Measurements from ENCODE around the gene RCAN1. TPM values are rescaled to one million over a fixed set of nuclear protein-coding genes. Genes with fewer than 3 reads are reported as not detected.
A peak's percentile ranks its signal among the peaks of the same experiment; 100 is the strongest.

Gene RCAN1
- total and polyA plus RNA-seq, 2 of the 13 experiments (the other 11 are each of a cell fraction or from before 2014, with no cell fraction given) = 9.4 to 34.1 TPM

DNA sequence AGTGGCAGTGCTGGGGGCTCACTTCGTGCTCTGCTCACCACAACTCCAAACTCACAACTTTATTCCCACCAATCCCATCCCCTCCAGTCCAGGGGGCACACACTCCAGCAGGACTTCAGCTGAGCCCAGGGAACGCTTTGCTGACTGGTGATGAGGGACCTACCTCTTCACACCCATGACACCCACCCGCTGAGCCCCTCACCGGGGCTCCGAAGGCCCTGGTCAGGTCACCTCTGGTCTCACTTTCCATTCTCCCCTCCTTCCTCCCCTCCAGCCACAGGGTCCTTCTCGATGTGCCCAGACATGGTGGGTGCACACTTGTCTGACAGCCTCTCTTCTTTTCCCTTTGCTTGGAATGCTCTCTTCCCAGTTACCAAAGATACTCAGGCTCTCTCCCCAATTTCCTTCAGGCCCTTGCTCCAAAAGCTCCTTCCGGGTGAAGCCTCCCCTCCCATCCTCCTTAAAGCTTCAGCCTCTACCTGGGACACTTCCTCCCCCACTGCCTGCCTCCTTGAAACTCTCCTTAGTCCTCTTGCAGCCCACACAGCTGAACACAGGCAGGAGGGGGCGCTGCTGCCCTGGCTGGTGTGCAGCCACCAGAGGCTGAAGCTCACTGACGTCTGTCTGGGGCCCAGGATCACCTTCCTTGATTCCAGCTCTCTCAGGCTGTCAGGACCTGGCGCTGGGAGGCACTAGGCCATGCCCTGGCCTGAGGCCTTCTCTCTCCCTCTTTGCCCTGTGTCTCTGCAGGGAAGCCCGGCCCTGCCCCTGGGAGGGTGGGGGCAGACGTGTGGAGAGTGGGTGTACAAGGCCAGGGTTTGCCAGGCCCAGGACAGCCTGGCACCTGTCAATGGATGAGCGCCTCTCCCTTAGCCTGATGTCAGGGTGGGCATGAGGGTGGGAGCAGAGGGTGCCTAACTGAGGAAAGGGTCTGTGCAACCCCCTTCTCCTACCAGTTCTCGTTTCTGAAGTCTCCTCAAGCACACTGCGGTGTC is 104.5 kb downstream of the RCAN1 start (continued):
- TF ChIP-seq, protein P1, sequence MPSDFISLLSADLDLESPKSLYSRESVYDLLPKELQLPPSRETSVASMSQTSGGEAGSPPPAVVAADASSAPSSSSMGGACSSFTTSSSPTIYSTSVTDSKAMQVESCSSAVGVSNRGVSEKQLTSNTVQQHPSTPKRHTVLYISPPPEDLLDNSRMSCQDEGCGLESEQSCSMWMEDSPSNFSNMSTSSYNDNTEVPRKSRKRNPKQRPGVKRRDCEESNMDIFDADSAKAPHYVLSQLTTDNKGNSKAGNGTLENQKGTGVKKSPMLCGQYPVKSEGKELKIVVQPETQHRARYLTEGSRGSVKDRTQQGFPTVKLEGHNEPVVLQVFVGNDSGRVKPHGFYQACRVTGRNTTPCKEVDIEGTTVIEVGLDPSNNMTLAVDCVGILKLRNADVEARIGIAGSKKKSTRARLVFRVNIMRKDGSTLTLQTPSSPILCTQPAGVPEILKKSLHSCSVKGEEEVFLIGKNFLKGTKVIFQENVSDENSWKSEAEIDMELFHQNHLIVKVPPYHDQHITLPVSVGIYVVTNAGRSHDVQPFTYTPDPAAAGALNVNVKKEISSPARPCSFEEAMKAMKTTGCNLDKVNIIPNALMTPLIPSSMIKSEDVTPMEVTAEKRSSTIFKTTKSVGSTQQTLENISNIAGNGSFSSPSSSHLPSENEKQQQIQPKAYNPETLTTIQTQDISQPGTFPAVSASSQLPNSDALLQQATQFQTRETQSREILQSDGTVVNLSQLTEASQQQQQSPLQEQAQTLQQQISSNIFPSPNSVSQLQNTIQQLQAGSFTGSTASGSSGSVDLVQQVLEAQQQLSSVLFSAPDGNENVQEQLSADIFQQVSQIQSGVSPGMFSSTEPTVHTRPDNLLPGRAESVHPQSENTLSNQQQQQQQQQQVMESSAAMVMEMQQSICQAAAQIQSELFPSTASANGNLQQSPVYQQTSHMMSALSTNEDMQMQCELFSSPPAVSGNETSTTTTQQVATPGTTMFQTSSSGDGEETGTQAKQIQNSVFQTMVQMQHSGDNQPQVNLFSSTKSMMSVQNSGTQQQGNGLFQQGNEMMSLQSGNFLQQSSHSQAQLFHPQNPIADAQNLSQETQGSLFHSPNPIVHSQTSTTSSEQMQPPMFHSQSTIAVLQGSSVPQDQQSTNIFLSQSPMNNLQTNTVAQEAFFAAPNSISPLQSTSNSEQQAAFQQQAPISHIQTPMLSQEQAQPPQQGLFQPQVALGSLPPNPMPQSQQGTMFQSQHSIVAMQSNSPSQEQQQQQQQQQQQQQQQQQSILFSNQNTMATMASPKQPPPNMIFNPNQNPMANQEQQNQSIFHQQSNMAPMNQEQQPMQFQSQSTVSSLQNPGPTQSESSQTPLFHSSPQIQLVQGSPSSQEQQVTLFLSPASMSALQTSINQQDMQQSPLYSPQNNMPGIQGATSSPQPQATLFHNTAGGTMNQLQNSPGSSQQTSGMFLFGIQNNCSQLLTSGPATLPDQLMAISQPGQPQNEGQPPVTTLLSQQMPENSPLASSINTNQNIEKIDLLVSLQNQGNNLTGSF (CRISPR knock-in tag; IDR thresholded peaks at IDR 0.05) = no peak
- TF ChIP-seq, protein P2, sequence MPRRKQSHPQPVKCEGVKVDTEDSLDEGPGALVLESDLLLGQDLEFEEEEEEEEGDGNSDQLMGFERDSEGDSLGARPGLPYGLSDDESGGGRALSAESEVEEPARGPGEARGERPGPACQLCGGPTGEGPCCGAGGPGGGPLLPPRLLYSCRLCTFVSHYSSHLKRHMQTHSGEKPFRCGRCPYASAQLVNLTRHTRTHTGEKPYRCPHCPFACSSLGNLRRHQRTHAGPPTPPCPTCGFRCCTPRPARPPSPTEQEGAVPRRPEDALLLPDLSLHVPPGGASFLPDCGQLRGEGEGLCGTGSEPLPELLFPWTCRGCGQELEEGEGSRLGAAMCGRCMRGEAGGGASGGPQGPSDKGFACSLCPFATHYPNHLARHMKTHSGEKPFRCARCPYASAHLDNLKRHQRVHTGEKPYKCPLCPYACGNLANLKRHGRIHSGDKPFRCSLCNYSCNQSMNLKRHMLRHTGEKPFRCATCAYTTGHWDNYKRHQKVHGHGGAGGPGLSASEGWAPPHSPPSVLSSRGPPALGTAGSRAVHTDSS (CRISPR knock-in tag; conservative IDR thresholded peaks at IDR 0.05) = no peak
- TF ChIP-seq MED13 (CRISPR knock-in tag; IDR thresholded peaks at IDR 0.05) (no peak), SRF (IDR thresholded peaks at IDR 0.05; ENCODE audit: low read depth, low read length) (no peak), ZNF17 (CRISPR knock-in tag; IDR thresholded peaks at IDR 0.05) (no peak), ZNF792 (CRISPR knock-in tag; IDR thresholded peaks at IDR 0.05) (no peak), ZNF670 (CRISPR knock-in tag; IDR thresholded peaks at IDR 0.05; ENCODE audit: borderline replicate concordance) (no peak), ZBTB38 (CRISPR knock-in tag; IDR thresholded peaks at IDR 0.05) (no peak), CHCHD3 (CRISPR knock-in tag; IDR thresholded peaks at IDR 0.05) (no peak)
- TF ChIP-seq, protein P3, sequence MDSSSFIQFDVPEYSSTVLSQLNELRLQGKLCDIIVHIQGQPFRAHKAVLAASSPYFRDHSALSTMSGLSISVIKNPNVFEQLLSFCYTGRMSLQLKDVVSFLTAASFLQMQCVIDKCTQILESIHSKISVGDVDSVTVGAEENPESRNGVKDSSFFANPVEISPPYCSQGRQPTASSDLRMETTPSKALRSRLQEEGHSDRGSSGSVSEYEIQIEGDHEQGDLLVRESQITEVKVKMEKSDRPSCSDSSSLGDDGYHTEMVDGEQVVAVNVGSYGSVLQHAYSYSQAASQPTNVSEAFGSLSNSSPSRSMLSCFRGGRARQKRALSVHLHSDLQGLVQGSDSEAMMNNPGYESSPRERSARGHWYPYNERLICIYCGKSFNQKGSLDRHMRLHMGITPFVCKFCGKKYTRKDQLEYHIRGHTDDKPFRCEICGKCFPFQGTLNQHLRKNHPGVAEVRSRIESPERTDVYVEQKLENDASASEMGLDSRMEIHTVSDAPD (CRISPR knock-in tag; IDR thresholded peaks at IDR 0.05) = 0 out of 2 replicates have a peak, but pooled peaks have one; percentile 47
- TF ChIP-seq, protein P4, sequence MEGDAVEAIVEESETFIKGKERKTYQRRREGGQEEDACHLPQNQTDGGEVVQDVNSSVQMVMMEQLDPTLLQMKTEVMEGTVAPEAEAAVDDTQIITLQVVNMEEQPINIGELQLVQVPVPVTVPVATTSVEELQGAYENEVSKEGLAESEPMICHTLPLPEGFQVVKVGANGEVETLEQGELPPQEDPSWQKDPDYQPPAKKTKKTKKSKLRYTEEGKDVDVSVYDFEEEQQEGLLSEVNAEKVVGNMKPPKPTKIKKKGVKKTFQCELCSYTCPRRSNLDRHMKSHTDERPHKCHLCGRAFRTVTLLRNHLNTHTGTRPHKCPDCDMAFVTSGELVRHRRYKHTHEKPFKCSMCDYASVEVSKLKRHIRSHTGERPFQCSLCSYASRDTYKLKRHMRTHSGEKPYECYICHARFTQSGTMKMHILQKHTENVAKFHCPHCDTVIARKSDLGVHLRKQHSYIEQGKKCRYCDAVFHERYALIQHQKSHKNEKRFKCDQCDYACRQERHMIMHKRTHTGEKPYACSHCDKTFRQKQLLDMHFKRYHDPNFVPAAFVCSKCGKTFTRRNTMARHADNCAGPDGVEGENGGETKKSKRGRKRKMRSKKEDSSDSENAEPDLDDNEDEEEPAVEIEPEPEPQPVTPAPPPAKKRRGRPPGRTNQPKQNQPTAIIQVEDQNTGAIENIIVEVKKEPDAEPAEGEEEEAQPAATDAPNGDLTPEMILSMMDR (CRISPR knock-in tag; IDR thresholded peaks at IDR 0.05) = peak; percentile 99
- TF ChIP-seq, protein P5, sequence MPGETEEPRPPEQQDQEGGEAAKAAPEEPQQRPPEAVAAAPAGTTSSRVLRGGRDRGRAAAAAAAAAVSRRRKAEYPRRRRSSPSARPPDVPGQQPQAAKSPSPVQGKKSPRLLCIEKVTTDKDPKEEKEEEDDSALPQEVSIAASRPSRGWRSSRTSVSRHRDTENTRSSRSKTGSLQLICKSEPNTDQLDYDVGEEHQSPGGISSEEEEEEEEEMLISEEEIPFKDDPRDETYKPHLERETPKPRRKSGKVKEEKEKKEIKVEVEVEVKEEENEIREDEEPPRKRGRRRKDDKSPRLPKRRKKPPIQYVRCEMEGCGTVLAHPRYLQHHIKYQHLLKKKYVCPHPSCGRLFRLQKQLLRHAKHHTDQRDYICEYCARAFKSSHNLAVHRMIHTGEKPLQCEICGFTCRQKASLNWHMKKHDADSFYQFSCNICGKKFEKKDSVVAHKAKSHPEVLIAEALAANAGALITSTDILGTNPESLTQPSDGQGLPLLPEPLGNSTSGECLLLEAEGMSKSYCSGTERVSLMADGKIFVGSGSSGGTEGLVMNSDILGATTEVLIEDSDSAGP (CRISPR knock-in tag; IDR thresholded peaks at IDR 0.05; ENCODE audit: borderline replicate concordance) = peak; percentile 61
- TF ChIP-seq, protein P6, sequence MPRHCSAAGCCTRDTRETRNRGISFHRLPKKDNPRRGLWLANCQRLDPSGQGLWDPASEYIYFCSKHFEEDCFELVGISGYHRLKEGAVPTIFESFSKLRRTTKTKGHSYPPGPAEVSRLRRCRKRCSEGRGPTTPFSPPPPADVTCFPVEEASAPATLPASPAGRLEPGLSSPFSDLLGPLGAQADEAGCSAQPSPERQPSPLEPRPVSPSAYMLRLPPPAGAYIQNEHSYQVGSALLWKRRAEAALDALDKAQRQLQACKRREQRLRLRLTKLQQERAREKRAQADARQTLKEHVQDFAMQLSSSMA (CRISPR knock-in tag; IDR thresholded peaks at IDR 0.05) = no peak

Data from HepG2 (cell line).